Measurements from ENCODE around the gene SORBS1.
A peak's percentile ranks its signal among the peaks of the same experiment; 100 is the strongest.

Gene SORBS1

DNA sequence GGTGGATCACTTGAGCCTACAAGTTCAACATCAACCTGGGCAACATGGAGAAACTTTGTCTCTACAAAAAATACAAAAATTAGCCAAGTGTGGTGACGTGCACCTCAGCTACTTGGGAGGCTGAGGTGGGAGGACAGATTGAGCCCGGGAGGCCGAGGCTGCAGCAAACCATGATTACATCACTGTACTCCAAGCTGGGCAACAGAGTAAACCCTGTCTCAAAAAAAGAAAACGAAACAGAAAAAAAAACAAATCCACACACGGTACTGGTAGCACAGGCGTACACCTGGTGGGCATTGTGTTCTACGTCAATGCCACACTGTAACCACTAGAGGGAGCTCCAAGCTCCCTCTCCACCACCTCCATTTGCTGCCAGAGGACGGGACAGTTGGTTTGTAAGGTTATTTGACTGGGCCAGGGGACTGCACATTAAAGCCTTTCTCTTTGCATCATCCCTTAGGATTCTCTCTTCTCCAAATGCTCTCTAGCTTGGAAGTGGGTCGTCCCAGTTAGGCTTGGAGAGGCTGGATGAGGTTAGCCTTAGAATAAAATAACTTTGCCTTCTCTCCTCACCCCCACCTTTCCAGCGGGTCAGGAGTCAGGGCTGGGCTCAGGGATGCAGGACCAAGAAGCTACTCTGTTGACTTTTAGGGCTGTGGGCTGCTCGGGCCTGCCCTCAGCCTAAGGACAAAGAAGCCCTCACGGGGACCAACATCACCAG lies 130.8 kb downstream of the SORBS1 start:
- peak in 1 of 2 donors; percentile 6 for DNase-seq

DNA sequence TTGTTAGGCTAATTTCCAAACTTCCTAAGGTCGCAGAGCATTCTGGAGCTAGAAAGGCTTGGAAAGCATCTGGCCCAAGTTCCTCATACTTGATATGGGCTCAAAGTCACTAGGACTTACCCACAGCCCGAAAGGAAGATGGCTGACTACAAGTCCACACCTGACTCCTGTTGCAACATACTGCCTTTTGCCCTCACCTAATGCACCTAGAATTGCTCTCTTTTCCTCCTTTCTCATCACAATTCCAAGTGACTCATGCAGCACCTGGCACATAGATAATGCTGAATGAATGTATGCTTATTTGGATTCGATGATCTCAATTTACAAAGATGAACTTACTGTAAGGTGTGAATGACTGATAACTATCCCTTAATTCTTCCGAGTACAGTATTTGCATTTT lies 131.5 kb downstream of the SORBS1 start:
- no peak for DNase-seq

DNA sequence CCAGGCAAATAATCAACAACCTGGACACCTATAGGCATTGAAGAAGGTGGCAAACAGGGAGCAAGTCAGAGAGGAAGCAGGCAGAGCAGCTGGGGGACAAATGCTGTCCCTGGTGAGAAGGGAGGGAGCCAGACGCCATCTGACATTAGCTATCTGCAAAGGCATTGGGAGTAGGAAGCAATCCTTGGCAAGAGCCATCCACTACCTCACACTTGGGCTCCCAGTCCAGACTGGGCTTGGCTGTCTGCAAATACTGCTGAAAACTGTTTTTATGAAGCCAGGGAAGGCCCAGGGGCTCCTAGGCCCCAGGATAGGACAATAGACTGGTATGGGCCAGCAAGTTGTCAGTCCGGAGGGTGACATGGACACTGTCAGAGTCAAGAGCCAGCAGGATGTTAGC lies 132.5 kb downstream of the SORBS1 start:
- DNase-seq, result no peak

DNA sequence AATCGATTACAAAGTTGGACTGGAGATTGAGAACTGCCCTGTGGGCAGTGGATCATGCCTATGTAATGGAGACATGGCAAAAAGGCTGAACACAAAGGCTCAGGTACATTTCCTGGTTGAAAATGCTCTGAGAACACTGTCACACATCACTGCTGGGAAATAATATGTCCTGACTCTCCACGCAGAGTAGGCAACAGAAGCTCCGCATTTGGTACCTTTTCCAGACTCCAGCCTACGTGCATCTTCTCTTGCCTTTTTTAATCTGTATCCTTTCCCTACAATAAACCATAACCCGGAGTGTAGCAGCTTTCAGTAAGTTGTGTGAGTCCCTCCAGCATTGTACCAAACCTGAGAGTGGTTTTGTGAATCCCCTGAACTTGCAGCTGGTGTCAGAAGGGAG lies 134.7 kb downstream of the SORBS1 start:
- no peak for DNase-seq

DNA sequence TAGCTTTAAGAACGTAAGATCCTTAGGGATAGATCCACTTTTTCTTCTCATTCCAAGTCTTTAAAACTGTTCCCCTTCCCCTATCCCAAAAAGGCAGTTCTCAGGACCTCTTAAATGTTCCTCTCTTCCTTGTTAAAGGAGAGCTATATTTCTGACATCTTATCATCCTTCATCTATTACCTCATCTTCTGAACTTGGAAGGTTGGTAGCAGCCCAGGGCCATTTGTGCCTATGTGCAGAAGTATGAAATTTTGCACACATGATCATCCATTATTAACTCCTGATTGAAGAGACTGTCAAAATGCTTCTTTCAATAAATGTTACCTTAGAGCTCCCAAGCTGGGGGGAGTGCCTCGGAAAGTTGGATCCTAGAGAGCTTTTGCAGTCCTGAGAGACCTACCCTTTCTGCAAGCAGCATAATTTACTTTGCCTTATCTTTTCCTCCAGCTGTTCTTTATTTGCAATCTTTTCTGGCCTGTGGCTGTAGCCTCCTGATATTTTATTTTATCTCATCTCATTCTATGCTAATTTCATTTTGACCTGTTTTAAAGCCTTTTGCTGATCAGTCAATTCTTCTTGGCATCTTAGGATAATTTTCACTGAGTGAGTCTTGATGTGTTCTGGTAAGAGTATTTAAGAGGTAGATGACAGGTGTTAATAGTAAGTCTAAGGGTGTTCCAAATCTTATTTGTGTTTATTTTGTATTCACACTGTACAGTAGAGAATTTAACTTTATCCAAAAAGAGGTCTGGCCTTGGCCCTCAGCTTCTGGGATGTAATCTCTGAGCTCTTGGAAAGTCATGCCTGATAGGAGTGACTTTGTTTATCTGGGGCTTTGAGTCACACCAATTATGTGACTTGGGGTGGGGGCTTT lies 135.3 kb downstream of the SORBS1 start:
- no peak for DNase-seq

DNA sequence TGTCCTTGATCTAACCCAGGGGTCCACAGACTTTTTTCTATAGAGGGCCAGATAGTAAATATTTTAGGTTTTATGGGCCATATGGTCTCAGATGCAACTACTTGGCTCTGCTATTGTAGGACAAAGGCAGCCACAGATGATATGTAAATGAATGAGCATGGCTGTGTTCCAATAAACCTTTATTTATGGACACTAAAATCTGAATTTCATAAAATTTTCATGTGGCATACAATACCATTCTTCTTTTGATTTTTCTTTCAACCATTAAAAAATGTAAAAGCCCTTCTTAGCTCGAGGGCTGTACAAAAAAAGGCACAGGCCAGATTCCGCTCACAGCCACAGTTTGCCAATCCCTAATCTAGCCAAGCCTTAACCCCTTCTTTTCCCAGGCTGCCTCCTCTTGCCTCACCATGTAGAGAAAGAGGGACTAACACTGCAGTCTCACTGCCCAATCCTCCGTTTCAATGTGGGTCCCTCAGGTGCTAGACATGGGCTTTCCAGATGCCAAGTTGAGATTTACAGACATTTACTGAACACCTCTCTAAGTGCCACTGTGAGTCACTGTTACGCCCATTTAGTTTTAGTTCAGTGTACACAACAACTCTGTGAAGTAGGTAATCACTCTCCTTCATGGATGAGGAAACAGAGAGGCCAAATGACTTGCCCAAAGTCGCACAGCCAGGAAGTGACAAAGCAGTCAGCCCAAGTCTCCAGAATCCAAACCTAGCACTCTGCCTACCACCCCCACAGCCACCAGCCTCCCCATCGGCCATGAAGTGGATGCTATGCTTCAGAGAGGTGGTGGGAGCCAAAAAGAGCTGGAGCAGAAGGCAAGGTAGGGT lies 137.8 kb downstream of the SORBS1 start:
- DNase-seq, result no peak

DNA sequence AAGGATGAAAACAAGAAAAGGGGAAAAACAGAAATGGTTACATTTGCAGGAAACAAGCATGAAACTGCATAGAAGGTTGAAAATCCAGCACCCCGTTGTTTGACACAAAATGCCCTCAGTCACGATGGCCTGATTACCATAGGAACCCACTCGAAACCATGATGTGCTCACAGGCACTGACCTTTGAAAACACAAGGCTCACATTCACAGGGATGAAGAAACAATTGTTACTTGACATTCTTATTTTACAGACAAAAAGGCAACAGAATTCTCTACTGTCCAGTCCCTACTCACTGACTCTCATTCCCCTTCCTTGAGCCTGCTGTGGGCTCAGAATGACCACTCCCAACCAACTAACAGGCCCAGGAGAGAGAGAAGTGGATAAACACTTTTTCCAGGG lies 138.9 kb downstream of the SORBS1 start:
- DNase-seq, result no peak

DNA sequence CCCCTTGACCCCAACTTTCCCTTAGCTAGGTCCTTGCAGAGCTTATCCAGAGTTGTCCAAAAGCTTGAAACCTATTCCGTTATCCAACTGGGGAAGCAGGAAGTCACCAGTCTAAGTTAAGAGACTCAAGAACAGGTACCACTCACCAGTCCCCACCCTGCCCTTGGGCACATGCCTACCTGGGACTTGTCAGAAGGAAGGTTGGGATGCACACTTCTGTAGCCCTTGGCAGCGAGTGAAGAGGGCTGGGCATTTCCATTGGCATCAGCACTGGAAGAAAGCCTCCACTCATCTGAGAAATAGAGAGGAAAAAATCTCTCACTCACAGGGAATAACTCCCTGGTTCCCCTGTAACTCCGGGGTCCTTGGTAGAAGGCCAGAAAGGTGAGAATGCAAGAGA lies 139.4 kb downstream of the SORBS1 start:
- DNase-seq, result no peak

DNA sequence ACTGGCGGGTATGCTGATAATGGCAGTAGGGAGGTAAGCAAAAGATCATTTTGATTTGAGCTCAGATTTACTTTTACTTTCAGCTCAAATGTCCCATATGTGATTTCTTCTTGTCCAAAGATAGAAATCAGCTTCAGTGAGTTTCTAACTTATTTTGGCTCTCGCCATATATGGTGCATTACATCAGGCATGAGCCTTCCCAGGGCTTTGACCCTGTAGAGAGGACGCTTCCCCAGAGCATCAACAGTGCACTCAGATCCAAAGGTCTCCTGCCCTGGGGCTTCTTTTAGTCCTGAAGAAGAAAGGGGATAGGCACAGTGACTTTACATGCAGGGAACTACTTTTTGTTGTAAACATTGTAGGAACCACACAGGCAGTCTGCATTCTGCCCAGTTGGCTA lies 141.8 kb downstream of the SORBS1 start:
- DNase-seq, result no peak

DNA sequence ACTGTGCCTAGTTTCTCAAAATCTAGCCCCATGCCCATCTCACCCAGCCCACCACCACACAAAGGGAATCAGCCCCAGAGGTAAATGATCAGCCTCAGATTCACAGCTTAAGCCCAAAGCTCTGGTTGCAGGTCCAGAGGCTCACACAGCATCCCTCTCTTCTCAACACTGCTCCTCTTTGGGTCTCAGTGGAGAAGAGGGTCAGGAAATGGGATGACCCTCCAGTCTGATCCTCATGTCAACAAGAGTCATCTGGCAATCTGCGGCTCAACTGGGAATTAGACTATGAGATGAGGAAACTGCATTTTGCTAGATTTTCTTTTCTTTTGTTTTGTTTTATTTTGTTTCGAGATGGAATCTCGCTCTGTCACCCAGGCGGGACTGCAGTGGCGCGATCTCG lies 144.2 kb downstream of the SORBS1 start:
- DNase-seq, result no peak

DNA sequence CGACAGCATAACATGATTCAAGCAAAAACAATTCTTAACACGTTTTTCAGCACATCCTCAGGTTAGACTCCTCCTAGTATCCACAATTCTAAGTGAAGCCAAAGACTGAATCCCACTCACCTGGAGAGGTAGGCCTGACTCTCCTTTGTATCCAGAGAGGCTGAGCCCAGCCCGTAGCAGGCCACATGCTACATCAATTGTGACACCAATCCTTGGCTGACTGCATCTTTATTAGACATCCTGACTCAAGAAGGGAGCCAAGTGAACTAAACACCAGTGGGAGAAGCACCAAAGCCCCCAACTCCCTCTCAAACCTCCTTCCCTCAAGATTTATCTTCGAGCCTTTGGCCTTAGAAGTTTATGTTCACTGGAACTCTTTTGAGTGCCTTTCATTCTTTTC lies 144.9 kb downstream of the SORBS1 start:
- DNase-seq, result no peak

DNA sequence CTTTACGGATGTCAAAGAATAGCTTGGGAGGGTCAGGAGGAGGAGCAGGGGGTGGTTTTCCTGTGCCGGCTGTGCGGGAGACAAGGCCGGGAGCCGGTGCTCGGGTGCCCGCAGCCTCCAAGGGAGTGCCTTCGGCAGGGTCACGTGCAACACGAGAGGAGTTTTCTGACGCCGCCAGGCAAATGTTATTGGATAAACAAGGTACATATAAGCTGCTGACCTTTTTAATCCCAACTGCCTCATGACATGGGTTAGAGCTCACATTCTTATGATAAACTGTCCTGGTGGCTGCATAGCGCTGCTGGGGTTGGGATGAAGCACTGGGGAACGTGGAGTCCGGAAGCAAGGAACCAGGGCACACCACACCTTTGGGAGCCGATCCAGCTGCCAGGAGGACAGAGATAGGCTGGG lies 145.5 kb downstream of the SORBS1 start:
- no peak for DNase-seq

DNA sequence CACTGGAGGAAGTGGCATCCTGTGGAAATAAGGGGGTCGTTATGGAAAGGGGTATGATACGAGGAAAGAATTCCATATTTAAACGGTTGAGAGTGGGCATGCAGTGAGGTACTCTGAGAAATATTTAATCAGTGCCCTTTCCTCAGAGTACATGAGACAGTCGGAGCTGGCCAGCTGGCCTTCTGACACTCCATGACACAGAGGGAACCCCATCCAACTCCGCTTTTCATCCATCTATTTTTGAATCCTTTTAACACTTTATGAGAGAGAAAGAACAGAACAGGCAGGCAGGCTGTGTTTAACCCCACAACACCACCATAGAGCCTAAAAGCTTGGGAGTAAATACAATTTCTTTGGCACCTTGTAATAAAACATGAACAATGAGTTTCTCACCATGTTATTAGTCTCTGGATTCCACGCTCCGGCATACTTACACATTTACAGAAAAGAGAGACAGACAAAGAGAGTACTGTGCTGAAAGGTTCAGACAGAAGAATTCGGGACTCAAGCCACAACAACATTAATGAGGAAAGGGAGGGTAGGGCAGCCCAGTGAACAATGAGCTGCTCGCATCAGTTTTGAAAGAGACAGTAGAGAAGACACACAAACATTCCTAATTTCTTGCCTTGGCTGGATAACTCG lies 146.2 kb downstream of the SORBS1 start:
- DNase-seq, result no peak

DNA sequence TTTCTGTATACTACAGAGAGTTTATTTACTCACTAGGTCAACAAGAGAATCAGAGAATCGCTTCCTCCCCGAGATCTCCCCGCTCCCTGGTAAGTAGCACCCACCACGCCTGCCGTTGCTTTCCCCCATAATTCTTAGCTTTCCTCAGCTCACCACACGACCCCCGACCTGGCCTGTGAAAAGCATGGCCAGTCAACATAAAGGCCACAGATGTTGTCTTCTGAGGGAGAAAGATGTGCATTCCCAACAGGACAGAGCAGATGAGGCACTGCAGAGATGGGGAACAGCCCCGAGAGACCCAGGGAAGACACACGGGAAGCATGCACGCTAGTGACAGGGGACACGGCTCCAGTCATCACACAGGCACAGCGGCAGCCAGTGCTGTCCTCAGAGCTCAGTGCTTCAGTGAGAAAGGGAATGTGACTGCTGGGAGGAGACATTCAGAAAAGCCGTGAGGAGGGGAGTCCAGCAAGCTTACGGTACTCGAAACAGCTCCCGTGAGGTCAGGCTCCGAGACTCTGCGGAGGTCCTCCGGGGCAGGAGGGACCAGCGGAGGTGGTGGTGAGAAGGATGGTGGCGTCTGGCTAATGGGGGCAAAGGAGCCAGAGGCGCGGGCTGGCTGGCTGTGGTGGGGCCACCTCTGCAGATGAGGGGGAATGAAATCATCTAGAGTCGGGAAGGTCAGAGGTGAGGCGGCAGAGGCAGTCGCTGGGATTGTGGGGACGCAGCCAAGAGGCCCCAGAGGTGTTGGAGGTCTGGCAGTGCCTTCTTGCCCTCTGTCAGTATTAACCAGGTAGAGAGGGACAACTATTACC lies 146.9 kb downstream of the SORBS1 start:
- no peak for DNase-seq

DNA sequence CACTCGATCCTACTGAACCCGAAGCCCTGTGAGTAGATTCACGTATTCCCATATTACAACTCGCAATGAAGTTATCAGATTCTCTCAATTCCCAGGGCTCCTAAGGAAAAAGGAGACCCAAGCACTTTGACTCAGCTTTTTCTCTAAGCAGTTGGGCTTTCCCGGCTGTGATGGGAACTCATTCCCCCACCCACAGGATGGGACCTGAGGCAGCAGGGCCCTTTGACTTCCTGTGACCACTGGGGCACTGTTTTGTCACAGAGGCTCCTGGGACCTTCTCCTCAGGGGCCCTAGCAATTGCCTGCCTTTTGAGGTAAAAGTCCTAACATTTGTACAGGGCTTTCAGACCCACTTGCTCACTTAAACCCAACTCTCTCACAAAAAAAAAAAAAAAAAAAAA lies 147.6 kb downstream of the SORBS1 start:
- DNase-seq, result no peak

DNA sequence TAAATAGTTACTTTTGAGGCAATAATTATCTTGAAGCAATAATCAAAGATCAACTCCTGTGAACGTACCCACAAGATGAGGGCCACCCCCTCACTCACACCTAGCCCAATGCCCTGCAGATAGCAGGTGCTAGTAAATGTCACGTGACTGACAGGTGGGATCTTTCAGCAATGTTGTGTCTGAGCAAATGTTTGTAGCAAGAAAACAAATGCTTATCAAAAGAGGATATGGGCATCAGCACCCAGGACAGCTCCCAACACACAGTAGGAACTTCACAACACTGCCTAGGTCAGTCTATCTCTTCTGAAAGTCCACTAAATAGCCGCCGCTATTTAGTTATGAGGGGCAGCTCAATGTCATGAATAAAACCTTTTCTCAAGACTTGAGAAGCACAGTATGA lies 149.5 kb downstream of the SORBS1 start:
- no peak for DNase-seq

DNA sequence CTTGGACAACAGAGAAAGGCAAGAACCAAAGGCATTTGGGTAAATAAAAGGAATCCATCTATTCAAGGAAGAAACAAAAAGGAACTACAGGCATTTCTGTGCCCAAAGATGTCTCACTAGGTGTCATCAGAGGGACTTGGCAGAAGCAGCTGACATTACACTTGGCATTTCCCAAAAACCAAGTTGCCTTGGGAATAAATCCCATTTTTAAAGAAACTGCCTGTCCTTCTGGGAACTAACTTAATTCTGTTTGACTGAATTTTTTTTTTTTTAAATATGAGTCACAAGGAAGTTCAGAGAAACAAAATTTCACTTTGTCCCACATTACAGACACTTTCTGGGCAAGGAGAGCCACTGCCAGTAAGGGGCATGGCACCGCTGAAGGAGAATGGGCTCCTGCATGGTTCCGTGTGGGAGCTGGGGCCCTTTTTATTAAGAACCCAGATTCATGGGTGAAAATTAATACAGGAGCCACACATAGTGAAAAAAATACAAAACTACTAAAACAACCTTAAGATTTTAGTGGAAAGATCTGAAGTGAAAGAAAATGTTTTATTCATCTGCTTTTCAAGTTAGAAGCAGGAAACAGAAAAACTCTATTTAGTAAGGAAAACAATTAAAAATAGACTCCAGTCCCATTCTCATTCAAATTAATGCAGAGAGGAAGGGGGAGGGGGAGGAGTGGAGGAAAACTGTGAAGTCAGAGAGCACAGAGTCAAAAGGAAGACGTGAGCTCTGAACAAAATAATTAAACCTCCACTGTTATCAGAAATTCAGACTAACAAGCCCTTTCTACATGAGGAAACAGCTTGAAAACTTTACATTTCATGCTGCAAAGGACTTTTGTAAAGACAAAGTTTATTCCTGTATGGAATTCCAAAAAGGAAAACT lies 151.9 kb downstream of the SORBS1 start:
- DNase-seq, result no peak

DNA sequence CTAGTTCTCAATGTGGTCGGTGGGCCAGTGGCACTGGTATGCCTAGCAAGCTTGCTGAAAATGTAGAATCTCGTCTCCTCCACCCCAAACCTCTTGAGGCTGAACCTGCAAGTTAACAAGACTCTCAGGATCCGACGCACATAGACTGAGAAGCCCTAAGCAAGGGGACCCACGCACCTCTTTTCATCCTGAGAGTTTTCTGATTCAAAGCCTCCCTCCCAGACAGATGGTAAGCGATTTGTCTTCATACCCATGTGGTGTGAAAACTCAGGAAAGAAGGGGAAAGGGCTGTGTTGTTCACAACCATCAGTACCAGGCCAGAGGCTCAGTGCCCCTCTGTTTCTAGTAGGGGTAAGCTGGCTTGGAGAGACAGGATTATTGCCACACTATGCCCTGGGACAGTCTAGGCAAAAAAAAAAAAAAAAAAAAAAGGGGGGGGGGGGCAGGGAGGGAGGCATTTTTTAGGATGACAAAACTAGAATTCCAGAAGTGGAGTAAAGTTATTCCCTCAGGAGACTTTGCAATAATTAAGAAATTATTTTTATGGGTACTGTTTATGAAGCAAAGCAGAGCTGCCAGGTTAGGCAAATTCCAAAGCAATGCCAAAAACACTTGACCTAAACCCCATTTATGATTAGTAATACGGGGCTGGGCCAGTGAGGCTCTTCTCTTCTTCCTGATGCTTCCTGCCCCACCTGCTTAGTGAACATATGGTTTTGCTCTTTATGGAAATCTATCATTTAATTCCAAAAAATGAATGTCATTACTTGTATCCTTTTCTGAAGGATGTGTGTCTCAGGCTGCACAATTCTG lies 152.8 kb downstream of the SORBS1 start:
- no peak for DNase-seq

DNA sequence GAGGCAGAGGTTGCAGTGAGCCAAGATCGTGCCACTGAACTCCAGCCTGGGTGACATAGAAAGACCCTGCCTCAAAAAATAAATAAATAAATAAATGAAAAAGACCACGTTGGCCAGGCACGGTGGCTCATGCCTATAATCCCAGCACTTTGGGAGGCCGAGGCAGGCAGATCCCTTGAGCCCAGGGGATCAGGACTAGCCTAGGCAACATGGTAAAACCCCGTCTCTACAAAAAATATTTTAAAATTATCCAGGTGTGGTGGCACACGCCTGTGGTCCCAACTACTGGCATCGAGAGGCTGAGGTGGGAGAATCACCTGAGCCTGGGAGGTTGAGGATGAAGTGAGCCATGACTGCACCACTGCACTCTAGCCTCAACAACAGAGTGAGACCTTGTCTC lies 153.6 kb downstream of the SORBS1 start:
- DNase-seq, result no peak

DNA sequence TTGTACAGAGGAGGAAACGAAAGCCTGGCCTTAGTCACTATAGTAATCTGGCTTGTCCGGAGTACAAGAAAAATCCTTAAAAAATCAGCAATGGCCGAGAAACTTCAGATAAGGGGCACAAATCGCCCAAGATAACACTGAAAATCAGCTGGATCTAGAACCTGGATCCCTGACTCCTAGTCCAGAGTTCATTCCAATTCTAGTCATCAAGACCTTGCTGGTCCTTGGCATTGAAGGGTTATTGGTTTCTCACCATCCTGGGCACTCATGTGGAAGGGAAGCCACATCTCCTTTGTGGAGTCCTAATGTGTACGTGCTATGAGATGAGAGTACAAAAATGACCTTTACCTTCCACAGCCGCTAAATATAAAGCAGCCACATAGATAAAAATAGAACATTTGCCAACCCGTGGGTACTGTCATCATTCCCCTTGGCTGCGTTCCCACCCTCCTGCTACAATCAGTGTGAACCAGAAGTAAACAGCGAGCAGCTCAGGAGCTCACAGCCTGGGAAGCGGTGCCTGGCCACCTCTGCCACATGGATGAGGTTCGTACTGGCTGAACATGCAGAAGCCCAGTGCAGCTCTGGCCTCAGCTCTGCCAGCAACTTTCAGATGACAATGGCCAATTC lies 154.4 kb downstream of the SORBS1 start:
- no peak for DNase-seq
